ENCODE measurements around the gene OPN4. TPM values are rescaled to one million over a fixed set of nuclear protein-coding genes. Genes with fewer than 3 reads are reported as not detected.

Gene OPN4
- total RNA-seq, 1 donor from 2014 or later: 0.41 TPM

DNA sequence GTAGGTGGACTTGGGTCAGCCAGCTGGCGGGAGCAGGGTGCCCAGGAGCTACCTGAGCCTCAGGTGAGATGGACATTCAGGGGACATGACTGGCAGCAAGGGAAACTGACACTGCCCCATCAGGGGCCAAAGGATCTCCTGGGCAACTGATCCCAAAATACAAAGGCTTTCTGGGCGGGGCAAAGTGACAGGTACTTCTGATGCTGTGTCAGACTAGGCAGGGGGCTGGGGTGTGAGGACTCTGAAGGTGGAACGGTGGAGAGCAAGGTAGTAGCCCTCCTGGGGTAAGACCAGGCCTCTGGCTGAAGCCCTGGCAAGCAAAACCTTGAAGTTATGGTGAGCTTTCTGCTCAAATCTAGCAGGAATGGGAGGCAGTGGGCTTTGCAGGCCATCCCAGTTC is 4.4 kb downstream of the OPN4 start:
- DNase-seq (ENCODE audit: missing footprints): no peak
- intact Hi-C loops (cut with DNase I): no loop called here
- ATAC-seq: no peak

DNA sequence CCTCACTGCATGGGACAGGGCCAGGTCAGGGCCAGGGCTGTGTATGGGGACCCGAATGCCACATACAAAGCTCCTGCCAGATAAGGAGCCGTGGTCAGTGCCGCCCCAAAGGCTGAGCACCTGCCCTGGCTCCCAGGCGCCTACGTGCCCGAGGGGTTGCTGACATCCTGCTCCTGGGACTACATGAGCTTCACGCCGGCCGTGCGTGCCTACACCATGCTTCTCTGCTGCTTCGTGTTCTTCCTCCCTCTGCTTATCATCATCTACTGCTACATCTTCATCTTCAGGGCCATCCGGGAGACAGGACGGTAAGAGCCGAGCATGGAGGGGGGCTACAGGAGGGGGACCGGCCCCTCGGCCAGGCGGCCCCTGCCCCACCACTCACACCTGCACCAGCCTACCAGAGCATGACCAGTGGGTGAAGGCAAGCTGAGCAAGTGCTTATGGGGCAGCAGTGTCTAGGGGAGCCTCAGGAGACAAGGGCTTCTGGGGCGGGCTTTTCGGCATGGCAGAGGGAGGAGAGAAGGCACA is 4.9 kb downstream of the OPN4 start:
- intact Hi-C loops (cut with DNase I): no loop called here
- DNase-seq (ENCODE audit: missing footprints) (peak; percentile 61), ATAC-seq (no peak)

DNA sequence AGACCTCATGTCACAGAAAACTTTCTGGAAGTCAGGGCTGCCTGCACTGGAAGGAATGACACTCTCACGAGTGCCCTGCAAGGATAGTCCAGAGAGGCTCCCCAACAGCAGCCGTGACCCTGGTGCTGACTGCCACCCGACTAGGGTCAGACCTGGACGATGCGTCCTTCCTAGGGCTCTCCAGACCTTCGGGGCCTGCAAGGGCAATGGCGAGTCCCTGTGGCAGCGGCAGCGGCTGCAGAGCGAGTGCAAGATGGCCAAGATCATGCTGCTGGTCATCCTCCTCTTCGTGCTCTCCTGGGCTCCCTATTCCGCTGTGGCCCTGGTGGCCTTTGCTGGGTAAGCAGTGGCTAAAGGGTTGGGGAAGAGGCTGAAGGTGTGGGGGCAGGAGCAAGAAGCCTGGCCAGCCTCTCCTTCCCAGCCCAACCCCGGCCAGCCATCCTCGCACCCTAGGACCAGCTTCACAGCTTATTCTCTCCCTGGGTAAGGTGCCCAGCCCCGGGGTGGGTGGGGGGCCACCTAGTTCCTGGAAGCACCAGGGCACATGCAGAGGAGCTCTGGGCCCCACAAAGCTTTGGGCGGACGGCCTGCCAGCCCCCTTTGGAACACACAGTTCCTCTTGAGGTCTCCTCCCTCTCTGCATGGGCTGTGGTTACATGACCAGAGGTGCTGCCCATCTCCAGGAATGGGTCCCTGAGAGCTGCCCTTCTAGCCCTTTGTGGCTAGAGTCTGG is 5.5 kb downstream of the OPN4 start:
- DNase-seq (ENCODE audit: missing footprints): peak; percentile 46
- intact Hi-C loops (cut with DNase I): no loop called here
- ATAC-seq: no peak

DNA sequence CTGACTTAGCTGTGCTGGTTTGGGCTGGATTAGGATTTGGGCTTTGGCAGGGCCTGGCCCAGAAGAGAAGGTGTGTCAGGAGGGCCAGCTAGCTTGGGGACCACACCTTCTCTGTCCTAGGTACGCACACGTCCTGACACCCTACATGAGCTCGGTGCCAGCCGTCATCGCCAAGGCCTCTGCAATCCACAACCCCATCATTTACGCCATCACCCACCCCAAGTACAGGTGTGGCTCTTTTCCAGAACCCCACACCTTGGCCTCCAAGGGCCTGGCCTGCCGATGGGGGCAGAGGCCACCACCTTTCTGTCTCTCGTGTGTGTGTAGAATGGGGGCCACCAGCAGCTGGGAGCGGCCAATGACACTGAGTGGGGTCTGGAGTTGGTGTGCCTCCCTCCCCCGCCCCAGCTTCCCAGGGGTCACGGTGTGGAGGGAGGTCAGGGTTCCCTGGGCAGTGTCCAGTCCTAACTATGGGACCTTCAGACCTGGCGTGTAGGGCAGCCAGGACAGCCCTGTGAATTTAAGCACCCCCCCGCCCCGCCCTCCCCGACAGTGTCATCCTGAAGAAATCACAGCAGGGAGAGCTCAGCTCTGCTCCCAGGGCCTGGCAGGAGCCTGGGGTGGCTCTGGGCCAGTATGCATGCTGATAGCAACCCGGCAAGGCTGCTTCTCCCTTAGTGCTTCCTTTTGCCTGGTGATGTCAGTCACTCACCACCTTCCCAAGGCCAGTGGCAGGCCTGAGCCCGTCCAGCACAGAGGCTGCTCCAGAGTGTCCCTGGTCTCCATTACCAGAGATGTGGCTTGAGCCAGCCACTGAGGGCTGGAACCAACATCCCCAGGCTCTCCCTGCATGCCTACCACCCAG is 7.0 kb downstream of the OPN4 start:
- DNase-seq (ENCODE audit: missing footprints) (peak; percentile 91), ATAC-seq (peak; percentile 41)
- intact Hi-C loops (cut with DNase I): no loop called here

DNA sequence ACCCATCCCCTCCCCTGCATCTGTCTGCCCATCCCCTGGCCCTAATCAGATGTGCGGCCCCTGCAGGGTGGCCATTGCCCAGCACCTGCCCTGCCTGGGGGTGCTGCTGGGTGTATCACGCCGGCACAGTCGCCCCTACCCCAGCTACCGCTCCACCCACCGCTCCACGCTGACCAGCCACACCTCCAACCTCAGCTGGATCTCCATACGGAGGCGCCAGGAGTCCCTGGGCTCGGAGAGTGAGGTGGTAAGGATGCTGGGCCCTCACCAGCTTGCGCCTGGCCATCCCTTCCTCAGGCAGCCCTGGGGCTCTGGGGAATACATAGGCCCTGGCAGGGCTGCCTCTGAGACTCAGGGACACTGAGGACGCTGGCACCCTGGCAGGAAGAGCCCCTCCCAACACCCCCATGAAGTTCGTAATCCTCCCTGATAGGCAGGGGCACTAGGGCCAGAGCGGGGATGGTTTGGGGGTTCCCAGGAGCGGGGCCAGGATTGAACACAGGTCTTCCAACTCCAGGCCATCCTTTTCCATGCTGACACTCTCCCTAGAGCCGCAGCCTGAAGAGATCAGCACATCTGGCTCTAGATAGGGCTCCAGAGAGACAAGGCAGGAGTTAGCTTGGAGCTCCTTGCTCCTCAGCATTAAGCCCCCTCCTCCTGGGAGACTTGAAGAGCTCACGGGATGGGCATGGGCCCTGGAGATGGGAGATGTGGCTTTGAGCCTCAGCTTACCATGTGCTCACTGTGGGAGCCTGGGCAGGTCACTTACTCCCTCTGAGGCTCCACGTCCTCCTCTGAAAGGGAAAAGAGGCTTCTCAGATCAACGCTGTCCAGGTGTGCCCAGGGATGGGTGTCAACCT is 8.1 kb downstream of the OPN4 start:
- ATAC-seq (no peak), DNase-seq (ENCODE audit: missing footprints) (peak; percentile 65)
- intact Hi-C loops (cut with DNase I): no loop called here

DNA sequence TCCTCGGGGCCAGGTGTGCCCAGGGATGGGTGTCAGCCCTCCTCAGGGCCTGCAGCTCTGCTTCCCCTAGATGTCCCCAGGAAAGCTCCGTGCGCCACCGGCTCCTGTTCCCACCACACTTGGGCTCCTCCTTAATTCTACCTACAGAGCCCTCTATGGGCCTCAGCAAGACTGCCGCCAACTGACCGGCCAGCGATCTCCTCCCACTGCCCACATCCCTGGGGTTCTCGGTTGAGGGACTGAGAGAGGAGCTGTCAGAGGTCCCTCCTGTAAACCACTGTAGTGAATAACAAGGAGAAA is 8.6 kb downstream of the OPN4 start:
- DNase-seq (ENCODE audit: missing footprints) (peak; percentile 65), ATAC-seq (no peak)
- intact Hi-C loops (cut with DNase I): no loop called here

DNA sequence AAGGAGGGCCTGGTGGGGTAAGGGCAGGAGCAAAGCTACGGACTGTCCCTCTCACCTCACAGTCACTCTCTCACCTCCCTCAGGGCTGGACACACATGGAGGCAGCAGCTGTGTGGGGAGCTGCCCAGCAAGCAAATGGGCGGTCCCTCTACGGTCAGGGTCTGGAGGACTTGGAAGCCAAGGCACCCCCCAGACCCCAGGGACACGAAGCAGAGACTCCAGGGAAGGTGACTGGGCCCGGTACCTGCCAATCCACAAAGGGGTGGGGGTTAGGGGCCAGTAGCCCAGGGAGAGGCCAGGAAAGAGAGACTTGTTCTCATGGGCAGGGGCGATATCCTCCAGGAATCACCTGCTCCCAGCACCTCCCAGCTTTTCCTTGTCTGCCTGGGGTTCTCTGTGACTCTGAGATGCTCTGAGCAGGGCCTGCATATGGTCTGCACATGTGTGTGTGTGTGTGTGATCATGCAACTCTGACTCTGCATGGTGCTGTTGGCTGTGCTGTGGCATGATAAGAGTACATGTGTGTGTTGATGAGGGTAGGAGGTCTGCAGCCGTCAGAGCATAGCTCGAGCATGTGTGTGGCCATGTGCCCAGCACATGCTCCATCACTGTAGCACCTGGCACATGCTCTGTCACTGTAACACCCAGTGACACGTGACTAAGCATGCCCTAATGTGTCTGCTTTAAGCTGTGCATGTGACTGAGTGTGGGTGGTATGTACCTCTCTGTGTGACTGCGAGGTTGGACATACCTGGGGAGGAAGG is 9.4 kb downstream of the OPN4 start:
- peak; percentile 37 for DNase-seq (ENCODE audit: missing footprints)
- no peak for ATAC-seq
- intact Hi-C loops (cut with DNase I): loop anchor here (2.0 kb wide), 1 partner anchor 19 kb away; no protein-coding TSS in a partner anchor

DNA sequence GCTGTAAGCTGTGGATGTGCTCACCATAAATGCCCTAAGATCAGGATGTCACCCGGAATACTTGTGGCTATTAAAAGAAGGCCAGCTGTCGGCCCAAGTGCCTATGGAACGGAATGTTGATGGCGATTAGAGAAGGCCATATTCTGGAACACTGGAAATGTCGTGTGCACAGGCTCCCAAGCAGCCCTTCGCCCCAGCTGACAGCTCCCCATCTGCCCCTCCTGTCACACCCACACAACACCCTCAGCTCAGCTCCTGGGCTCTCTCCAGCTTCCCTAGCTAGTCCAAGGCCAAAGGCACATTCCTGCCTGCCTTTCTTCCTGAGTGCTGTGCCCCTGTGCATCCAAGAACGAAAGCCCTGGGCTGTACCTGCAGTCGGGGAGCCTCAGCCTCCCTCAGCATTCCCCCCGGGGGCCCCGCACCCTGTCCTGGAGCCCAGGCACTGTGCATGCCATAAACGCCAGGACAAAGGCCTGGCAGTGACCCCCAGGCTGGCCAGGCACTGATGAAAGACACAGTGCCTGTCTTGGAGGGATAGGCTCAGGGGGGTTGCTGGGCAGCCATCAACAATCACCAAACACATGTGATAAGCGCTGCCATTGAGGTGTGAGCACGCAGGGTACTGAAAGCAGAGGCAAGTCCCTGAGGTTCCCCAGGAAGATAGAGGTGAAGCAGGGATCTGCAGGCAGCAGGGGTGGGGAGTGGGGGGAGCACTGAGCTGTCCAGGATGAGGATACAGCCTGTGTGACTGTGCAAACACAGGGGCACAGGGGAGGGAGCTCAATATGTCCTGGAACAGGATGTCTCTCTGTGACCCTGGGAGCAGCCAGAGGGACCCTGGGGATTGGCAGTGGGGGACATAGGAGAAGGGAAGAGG is 10.2 kb downstream of the OPN4 start:
- ATAC-seq (peak; percentile 51), DNase-seq (ENCODE audit: missing footprints) (peak; percentile 83)
- intact Hi-C loops (cut with DNase I): loop anchor here (2.0 kb wide), 1 partner anchor 18 kb away; no protein-coding TSS in a partner anchor

DNA sequence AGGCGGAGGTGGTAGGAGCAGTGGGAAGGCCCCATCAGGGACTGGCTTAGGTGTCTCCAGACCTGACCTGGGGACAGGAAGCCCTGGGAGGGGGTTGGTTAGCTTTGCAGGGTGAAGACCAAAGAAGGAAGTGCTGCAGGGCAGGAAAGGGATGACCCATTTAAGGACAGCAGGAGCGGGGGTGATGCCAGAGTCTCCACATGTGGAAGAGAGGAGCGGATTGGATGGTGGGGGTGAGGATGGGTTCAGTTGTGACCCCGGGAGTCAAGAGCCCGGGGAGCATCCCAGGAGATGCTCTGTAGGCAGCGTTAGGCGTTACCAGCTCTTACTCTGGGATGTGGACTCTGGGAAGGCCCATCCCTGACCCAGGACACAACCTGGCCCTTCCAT is 10.9 kb downstream of the OPN4 start:
- intact Hi-C loops (cut with DNase I): loop anchor here (2.0 kb wide), 1 partner anchor 18 kb away; no protein-coding TSS in a partner anchor
- DNase-seq (ENCODE audit: missing footprints): no peak
- ATAC-seq: no peak

DNA sequence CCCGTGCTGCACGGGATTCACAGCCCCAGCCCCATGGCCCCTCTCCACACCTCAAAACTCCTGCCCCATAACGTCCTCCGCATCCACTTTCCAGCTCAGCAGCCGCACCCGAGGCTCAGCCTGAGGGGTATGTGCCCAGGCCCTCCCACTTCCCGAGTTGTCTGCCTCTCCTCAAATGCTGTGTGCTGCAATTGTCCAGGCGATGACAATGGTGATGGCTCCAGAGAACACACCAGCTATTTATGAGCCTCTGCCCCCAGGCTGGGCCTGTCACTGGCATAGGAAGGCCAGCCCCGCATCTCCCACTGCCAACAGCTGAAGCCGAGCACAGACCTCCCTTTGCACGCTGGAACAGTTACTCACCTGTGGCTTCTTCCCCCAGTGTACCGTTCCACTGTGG is 11.5 kb downstream of the OPN4 start:
- intact Hi-C loops (cut with DNase I): loop anchor here (2.0 kb wide), 1 partner anchor 17 kb away; no protein-coding TSS in a partner anchor
- peak; percentile 15 for ATAC-seq
- peak; percentile 85 for DNase-seq (ENCODE audit: missing footprints)

DNA sequence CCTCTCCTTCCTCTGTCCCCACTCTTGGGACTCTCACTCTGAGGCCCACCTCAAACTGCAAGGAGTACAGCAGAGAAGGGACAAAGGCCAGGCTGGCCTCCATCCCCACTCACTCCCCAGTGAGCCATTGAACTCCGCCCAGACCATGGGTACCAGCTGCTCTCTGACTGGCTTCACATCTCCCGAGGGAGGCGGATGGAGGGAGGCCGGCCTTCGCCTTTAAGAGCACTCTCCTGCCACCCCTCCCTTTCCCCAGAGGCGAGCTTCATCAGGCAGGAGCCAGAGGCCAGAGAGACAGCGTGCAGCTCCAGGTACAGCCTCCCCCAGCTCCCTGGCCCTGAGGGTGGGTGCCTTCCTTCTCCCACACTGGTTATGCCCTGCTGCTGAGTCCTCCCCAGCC is 12.2 kb downstream of the OPN4 start:
- peak; percentile 16 for ATAC-seq
- intact Hi-C loops (cut with DNase I): no loop called here
- DNase-seq (ENCODE audit: missing footprints): peak; percentile 80

DNA sequence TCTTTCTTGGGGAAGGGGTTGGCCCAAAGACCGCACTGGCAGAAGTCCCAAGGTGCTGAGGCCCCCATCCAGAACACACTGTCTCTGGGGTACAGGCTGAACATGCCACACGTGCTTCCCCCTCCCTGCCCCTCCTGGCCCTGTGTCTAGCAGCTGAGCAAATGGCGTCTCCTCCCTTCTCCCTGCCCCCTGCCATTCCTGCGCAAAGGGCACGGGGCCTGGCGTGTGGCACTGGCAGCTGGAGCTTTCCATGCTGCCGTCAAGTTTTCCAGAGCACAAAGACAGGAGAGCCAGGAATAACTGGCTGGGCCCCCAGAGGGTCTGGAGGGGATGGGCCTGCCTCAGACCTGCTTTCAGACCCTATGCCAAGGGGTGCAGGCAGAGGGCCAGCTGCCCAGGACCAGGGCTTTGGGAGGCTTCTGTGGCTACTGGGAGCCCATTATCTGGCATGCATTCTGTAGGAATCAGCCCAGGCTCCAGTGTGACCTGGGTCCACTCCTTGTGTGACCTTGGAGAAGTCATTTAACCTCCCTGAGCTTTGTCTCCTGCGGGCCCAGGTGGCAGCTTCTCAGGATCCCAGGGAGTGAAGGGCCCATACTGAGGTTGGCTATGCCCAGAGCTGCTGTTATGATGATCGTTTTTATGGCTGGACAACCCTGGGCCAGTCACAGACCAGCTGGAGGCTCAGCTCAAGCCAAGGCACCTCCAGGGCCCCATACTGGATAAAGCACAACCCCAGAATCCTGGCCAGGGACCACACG is 13.3 kb downstream of the OPN4 start:
- ATAC-seq: peak; percentile 23

DNA sequence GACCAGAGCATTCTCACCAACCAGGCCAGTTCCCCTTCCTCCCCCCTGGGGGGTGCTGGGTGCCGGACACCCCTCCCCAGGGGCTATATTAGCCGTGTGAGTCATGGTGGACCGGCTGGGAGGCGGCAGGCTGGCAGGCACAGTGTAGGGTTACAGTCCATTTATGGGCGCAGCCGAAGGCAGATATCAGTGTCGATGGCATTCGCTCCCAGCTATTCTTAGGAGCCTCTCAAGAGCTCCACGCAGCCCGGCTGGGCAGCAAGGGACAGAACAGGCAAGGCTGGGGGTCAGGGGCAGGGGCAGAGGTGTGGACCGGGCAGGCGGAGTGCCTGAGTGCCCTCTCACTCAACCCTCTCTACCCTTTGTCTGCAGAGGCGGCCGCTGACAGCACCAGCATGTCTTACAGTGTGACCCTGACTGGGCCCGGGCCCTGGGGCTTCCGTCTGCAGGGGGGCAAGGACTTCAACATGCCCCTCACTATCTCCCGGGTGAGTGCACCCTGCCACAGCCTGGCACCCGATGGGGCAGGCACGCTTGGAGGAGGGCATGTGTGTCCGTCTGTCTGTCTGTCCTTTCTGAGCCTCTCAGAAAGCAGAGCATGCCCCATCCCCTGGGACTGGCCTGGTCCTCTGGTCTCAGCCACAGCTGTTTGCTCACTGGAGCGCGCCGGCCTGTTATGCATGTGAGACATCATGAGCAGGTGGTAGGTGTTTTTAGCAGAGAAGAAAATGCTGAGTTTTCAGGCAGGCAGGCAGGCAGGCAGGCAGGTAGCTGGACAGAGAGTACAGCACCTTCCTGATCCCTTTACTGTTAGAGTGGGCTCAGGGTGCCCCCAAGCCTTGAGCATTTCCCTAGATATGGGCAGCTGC is 14.2 kb downstream of the OPN4 start, which contains the start of gene LDB3:
Gene LDB3, plus strand, starts transcription at position 215 of the 869 bp plus-strand sequence. Its CDS starts 181 bp downstream, at position 396.
- intact Hi-C loops (cut with DNase I): no loop called here
- DNase-seq (ENCODE audit: missing footprints): no peak
- ATAC-seq: peak; percentile 35

More for the DNA sequence above, 13.3 kb downstream of the OPN4 start:
- intact Hi-C loops (cut with DNase I): no loop called here
- peak; percentile 84 for DNase-seq (ENCODE audit: missing footprints)

DNA sequence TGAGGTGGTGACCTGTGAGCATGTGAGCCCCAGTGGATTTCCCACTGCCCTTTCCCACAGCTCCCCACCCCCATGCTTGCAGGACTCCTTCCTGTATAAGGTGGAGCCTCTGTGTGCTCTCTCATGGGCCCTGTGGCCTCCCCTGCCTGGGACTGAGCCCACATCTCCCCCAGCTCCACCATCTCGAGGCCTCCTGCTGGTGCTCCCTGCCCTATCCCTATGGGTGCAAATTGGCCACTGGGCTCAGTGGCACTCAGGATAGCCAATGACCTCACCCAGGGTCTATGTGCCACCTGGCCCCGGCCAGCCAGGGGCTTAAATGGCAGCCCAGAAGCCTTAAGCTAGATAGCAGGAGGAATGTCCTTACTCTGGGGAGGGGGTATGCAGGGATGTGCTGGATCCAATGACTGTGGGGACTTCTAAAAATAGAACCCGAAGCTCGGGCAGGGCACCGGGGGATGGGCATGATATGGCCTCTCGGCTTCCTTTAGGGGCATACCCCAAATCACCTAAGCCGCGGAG is 16.0 kb downstream of the OPN4 start:
- DNase-seq (ENCODE audit: missing footprints) (no peak), ATAC-seq (no peak)
- intact Hi-C loops (cut with DNase I): no loop called here

DNA sequence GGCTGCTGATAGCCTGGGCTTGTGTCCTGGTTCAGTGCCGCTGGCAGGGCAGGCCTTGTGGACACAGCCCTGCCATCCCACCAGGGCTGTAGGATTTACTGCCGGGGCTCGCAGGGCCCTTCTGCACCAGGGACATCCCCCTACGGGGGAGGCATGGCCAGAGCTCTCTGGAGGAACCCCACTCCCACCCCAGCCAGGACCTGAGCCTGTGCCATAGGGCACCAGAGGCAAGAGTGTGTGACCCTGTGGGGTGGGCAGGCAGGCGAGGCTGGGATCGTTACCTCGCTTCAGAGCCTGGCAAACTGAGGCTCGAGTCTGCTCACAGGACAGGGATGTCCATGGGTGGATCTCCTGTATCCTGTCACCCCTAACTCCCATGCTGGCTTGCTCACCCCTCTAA is 16.5 kb downstream of the OPN4 start:
- intact Hi-C loops (cut with DNase I): no loop called here

More for the DNA sequence above, 16.5 kb downstream of the OPN4 start:
- DNase-seq (ENCODE audit: missing footprints) (no peak), ATAC-seq (no peak)

Data from Right ventricle myocardium inferior (tissue), 1 donor.